Measurements from ENCODE around the gene TBCC. TPM values are rescaled to one million over a fixed set of nuclear protein-coding genes. Genes with fewer than 3 reads are reported as not detected.

TBCC gene
- polyA plus RNA-seq, 3 donors from 2014 or later = 109 to 140 (median 134) TPM

Other genes with a start within 250 kb of the TBCC start
- gene UBR2, start 182.1 kb downstream of the TBCC start, polyA plus RNA-seq = 10 to 100 TPM in 2 of 3 donors, 1 to 10 TPM in 1; 6.4 to 17.7 (median 10.6) TPM
- under 1 TPM in 2 of 3 donors, not detected in 1; 0.08 to 0.25 TPM for gene PRPH2, start 23.5 kb downstream of the TBCC start, polyA plus RNA-seq
- 1 to 10 TPM; 1.9 to 5.3 (median 2.4) TPM for gene BICRAL, start 35.9 kb upstream of the TBCC start, polyA plus RNA-seq
- 10 to 100 TPM; 42.4 to 90.8 (median 50.5) TPM for gene RPL7L1, start 133.5 kb upstream of the TBCC start, polyA plus RNA-seq
- gene PTCRA, start 169.9 kb upstream of the TBCC start, polyA plus RNA-seq = 1 to 10 TPM in 1 of 3 donors, under 1 TPM in 1, not detected in 1; 0.62 to 3.1 TPM
- 100 to 1,000 TPM in 2 of 3 donors, 10 to 100 TPM in 1; 92.9 to 129 (median 119) TPM for gene CNPY3, start 183.4 kb upstream of the TBCC start, polyA plus RNA-seq
- gene GNMT, start 214.7 kb upstream of the TBCC start, polyA plus RNA-seq = under 1 TPM in 1 of 3 donors, not detected in 2; 0.55 TPM
- 10 to 100 TPM; 12.2 to 18.1 (median 16.4) TPM for gene PEX6, start 233.1 kb upstream of the TBCC start, polyA plus RNA-seq
- 10 to 100 TPM; 17.1 to 29.9 (median 17.7) TPM for gene PPP2R5D, start 238.5 kb upstream of the TBCC start, polyA plus RNA-seq

All from immature natural killer cell (primary cell).